ENCODE results near the gene POLR2E.

POLR2E gene

DNA sequence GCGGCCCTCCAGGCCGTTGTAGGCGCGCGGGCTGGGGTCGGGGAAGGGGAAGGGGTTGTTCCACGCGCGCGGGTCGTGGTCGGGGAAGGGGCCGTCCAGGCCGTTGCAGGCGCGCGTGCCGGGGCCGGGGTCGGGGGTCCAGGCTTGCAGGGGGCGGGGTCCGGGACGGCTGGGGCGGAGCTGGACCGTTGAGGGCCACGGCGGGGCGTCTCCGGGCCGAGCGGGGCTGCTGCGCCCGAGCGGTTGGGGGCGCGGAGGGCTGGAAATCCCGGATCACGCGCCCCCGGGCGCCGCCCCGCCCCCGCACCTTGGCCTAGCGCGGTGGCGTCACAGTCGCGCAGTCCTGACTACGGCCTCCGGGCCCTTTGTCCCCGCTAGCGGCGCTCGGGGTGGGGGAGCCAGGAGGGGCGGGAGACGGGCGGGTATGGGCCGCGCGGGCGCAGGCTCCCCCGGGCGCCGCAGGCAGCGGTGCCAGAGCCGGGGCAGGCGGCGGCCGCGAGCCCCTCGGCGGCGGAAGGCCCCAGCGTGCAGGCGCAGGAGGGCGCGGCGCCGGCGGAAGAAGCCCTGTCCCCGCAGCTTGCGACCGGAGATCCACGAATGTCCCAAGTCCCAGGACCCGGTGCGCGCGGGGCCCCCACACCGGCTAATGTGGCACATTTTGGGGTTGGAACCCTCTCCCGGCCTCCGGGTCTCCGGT lies 9.3 kb upstream of the POLR2E start:
- Histone ChIP-seq H3K9ac (peak overlapping the region; percentile 89), H3K36me3 (ENCODE audit: control insufficient read depth, insufficient read depth, low read length) (no peaks in the 10 kb centered on the region), H3K27me3 (ENCODE audit: control insufficient read depth, insufficient read depth, low read length) (no peaks in the 10 kb centered on the region), H3K4me1 (peaks cover 23% of the 10 kb centered on the region), H2AFZ (peak overlapping the region; percentile 80), H3K4me3 (ENCODE audit: low read depth, low read length) (peak overlapping the region; percentile 92), H3K79me2 (peaks cover 4% of the 10 kb centered on the region), H3K9me3 (ENCODE audit: control insufficient read depth, low read length) (no peaks in the 10 kb centered on the region), H3K27ac (peak overlapping the region; percentile 83), H3K4me2 (ENCODE audit: low read length) (peak overlapping the region; percentile 83)
- TF ChIP-seq, protein P1, sequence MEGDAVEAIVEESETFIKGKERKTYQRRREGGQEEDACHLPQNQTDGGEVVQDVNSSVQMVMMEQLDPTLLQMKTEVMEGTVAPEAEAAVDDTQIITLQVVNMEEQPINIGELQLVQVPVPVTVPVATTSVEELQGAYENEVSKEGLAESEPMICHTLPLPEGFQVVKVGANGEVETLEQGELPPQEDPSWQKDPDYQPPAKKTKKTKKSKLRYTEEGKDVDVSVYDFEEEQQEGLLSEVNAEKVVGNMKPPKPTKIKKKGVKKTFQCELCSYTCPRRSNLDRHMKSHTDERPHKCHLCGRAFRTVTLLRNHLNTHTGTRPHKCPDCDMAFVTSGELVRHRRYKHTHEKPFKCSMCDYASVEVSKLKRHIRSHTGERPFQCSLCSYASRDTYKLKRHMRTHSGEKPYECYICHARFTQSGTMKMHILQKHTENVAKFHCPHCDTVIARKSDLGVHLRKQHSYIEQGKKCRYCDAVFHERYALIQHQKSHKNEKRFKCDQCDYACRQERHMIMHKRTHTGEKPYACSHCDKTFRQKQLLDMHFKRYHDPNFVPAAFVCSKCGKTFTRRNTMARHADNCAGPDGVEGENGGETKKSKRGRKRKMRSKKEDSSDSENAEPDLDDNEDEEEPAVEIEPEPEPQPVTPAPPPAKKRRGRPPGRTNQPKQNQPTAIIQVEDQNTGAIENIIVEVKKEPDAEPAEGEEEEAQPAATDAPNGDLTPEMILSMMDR (IDR thresholded peaks at IDR 0.05) = no peak

DNA sequence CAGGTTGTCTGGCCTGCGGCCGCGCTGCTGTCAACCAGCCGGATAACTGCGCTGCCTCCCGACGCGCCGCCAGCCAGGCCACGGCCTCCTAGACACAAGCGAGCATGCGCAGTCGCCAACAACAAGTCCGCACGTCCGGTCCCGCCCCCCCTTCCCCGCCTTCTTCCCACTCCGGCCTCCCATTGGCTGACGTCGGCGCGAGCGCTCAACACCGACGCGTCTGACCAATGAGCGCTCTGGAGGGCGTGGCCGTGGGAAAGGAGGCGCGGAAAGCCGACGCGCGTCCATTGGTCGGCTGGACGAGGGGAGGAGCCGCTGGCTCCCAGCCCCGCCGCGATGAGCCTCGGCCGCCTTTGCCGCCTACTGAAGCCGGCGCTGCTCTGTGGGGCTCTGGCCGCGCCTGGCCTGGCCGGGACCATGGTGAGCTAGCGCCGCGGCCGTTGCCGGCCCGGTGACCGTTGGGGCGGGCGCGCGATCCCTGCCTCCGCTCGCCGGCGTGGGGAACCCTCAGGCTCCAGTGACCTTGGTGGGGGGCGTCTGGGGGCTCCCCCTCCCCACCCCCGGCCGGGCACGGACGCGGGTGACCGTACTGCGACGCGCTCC lies 8.6 kb upstream of the POLR2E start, which contains the start of gene GPX4:
Gene GPX4, plus strand, starts transcription at position 287 of the 603 bp plus-strand sequence. Its CDS starts 50 bp downstream, at position 337.
- H3K27ac ChIP-seq = peak within 1 kb of the TSS; percentile 83
- no peaks in the 10 kb centered on the region for H3K27me3 ChIP-seq (ENCODE audit: control insufficient read depth, insufficient read depth, low read length)
- peaks cover 4% of the 10 kb centered on the region for H3K79me2 ChIP-seq
- H3K4me1 ChIP-seq = peaks cover 26% of the 10 kb centered on the region
- H3K9ac ChIP-seq = peak within 1 kb of the TSS; percentile 89
- no peaks in the 10 kb centered on the region for H3K9me3 ChIP-seq (ENCODE audit: control insufficient read depth, low read length)
- H2AFZ ChIP-seq = peak within 1 kb of the TSS; percentile 80
- peak within 1 kb of the TSS; percentile 83 for H3K4me2 ChIP-seq (ENCODE audit: low read length)
- H3K36me3 ChIP-seq (ENCODE audit: control insufficient read depth, insufficient read depth, low read length) = no peaks in the 10 kb centered on the region
- TF ChIP-seq, protein P1 (IDR thresholded peaks at IDR 0.05) = no peak
- peak within 1 kb of the TSS; percentile 92 for H3K4me3 ChIP-seq (ENCODE audit: low read depth, low read length)

DNA sequence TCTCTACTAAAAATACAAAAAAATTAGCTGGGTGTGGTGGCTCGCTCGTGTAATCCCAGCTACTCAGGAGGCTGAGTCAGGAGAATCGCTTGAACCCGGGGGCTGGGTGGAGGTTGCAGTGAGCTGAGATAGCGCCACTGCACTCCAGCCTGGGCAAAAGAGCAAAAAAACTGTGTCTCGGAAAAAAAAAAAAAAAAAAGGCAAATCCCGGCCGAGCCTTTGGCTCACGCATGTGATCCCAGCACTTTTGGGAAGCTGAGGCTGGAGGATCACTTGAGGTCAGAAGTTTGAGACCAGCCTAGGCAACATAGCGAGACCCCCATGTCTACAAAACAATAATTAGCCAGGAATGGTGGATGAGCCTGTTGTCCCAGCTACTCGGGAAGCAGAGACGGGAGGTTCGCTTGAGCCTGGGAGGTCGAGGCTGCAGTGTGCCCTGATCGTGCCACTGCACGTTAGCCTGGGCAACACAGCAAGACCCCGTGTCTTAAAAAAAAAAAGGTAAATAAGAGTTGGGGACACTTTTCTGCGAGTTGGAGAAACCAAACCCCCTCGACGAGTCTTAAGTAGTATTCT lies 8.0 kb upstream of the POLR2E start:
- TF ChIP-seq, protein P1 (IDR thresholded peaks at IDR 0.05) = no peak
- H3K27ac ChIP-seq = peak overlapping the region; percentile 83
- H3K36me3 ChIP-seq (ENCODE audit: control insufficient read depth, insufficient read depth, low read length) = no peaks in the 10 kb centered on the region
- peaks cover 26% of the 10 kb centered on the region for H3K4me1 ChIP-seq
- H3K4me2 ChIP-seq (ENCODE audit: low read length) = peak overlapping the region; percentile 67
- H3K27me3 ChIP-seq (ENCODE audit: control insufficient read depth, insufficient read depth, low read length) = no peaks in the 10 kb centered on the region
- no peak overlapping the region for H3K9ac ChIP-seq
- peaks cover 4% of the 10 kb centered on the region for H3K79me2 ChIP-seq
- H3K4me3 ChIP-seq (ENCODE audit: low read depth, low read length) = peak overlapping the region; percentile 54
- peak overlapping the region; percentile 73 for H2AFZ ChIP-seq
- H3K9me3 ChIP-seq (ENCODE audit: control insufficient read depth, low read length) = no peaks in the 10 kb centered on the region

DNA sequence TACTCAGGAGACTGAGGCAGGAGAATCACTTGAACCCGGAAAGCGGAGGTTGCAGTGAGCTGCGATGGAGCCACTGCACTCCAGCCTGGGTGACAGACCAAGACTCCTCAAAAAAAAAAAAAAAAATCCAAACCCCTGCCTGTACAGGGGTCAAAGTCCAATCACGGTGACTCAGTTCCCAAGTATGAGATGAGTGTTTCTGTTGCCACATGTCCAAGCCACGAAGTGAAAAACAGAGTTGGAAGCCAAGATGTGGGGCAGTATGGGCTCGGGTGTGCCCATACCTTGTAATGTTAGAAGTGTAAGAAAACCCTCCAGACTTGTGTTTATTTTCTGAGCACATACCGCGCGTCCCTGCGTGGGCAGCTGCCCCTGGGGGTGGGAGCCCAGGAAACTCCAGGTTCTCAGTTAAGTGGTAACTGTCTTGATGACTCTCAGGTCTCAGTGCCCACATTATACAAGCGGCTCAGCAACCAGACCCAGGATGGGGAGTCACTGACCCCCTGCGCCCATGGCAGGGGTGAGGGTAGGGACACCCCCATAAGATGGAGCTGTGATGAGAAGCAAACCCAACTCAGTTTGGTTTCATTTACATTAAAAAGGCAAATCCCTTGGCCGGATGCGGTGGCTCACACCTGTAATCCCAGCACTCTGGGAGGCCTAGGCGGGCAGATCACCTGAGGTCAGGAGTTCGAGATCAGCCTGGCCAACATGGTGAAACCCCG lies 7.4 kb upstream of the POLR2E start:
- Histone ChIP-seq H3K27me3 (ENCODE audit: control insufficient read depth, insufficient read depth, low read length) (no peaks in the 10 kb centered on the region), H2AFZ (peak overlapping the region; percentile 85), H3K9ac (no peak overlapping the region), H3K4me2 (ENCODE audit: low read length) (peak overlapping the region; percentile 67), H3K4me1 (peaks cover 26% of the 10 kb centered on the region), H3K36me3 (ENCODE audit: control insufficient read depth, insufficient read depth, low read length) (no peaks in the 10 kb centered on the region), H3K79me2 (peaks cover 4% of the 10 kb centered on the region), H3K27ac (peak overlapping the region; percentile 83), H3K4me3 (ENCODE audit: low read depth, low read length) (peak overlapping the region; percentile 51), H3K9me3 (ENCODE audit: control insufficient read depth, low read length) (no peaks in the 10 kb centered on the region)
- TF ChIP-seq, protein P1 (IDR thresholded peaks at IDR 0.05) = no peak

All from parathyroid adenoma (tissue), 2 donors.